Fibroblast of skin of back (primary cell): Measurements from ENCODE around the gene PDCD1LG2.

Experiments
- DNase-seq: peaks from one replicate; pipeline ENCODE4 v3.0.0-alpha.2; 2013

PDCD1LG2 gene

GRCh38 chr9:5531101-5531882, 21.0 kb downstream of the PDCD1LG2 start:
- no peak for DNase-seq

GRCh38 chr9:5532306-5532705, 22.0 kb downstream of the PDCD1LG2 start:
- no peak for DNase-seq

GRCh38 chr9:5532790-5533189, 22.5 kb downstream of the PDCD1LG2 start:
- DNase-seq = no peak

GRCh38 chr9:5536684-5537083, 26.4 kb downstream of the PDCD1LG2 start:
- DNase-seq = no peak

GRCh38 chr9:5543875-5544702, 33.8 kb downstream of the PDCD1LG2 start:
- no peak for DNase-seq

GRCh38 chr9:5549658-5550650, 39.6 kb downstream of the PDCD1LG2 start:
- DNase-seq = peak; percentile 74

- DNase-seq = no peak
Measured at GRCh38 chr9:5551368-5552150, 41.2 kb downstream of the PDCD1LG2 start.

GRCh38 chr9:5552301-5552700, 42.0 kb downstream of the PDCD1LG2 start:
- peak; percentile 60 for DNase-seq

GRCh38 chr9:5553211-5553610, 42.9 kb downstream of the PDCD1LG2 start:
- DNase-seq = peak; percentile 94

GRCh38 chr9:5554254-5554653, 43.9 kb downstream of the PDCD1LG2 start:
- DNase-seq = peak; percentile 22

GRCh38 chr9:5556101-5556705, 45.9 kb downstream of the PDCD1LG2 start:
- no peak for DNase-seq

GRCh38 chr9:5557606-5558587, 47.6 kb downstream of the PDCD1LG2 start:
- DNase-seq = no peak

- DNase-seq = no peak
Measured at GRCh38 chr9:5559659-5560058, 49.3 kb downstream of the PDCD1LG2 start.

- DNase-seq = no peak
Measured at GRCh38 chr9:5560443-5561100, 50.2 kb downstream of the PDCD1LG2 start.

- DNase-seq = no peak
Measured at GRCh38 chr9:5561828-5562488, 51.6 kb downstream of the PDCD1LG2 start.

- no peak for DNase-seq
Measured at GRCh38 chr9:5562806-5563416, 52.6 kb downstream of the PDCD1LG2 start.

- DNase-seq = no peak
Measured at GRCh38 chr9:5563417-5563815, 53.1 kb downstream of the PDCD1LG2 start.

- DNase-seq = peak; percentile 46
Measured at GRCh38 chr9:5563886-5564285, 53.6 kb downstream of the PDCD1LG2 start.
